WTC11 (cell line): ENCODE results near the gene TAAR9. TPM values are rescaled to one million over a fixed set of nuclear protein-coding genes. Genes with fewer than 3 reads are reported as not detected.

Experiments used
- ATAC-seq: fragments of 200-7000 bp; cut with Tn5 transposase; 2 replicates; pipeline ENCODE4 v1.10.0; 2021; ENCODE audit warnings: mild to moderate bottlenecking, moderate library complexity
- CTCF ChIA-PET: fragments of 300-600 bp; sonication (Branson Sonifier 250); formaldehyde crosslinking; loops from one replicate; lab custom pipeline; 2021; ENCODE audit warnings: antibody characterized with exemption; lab: Charles Lee
- POLR2A ChIA-PET: fragments of 350-600 bp; sonication (Branson Sonifier 250); formaldehyde crosslinking; loops from one replicate; lab custom pipeline; 2021; ENCODE audit warnings: antibody characterized with exemption; lab: Charles Lee
- DNase-seq: peaks from one replicate; pipeline ENCODE4 v3.0.0; 2021; ENCODE audit warnings: low spot score
- H3K27ac Mint-ChIP-seq: 2 replicates; pipeline ENCODE4 v1.8.0; 2021; ENCODE audit warnings: mixed read lengths
- H3K27me3 Mint-ChIP-seq: 2 replicates; pipeline ENCODE4 v1.8.0; 2021; ENCODE audit warnings: low read depth, mild to moderate bottlenecking, moderate library complexity, mixed read lengths
- H3K36me3 Mint-ChIP-seq: 2 replicates; pipeline ENCODE4 v1.8.0; 2021; ENCODE audit warnings: mixed read lengths
- H3K4me1 Mint-ChIP-seq: 2 replicates; pipeline ENCODE4 v1.8.0; 2022; ENCODE audit warnings: mixed read lengths
- H3K4me3 Mint-ChIP-seq: 2 replicates; pipeline ENCODE4 v1.8.0; 2021; ENCODE audit warnings: mild to moderate bottlenecking, moderate library complexity, mixed read lengths
- H3K9me3 Mint-ChIP-seq: 2 replicates; pipeline ENCODE4 v1.8.0; 2021; ENCODE audit warnings: mixed read lengths
- AFF4 ChIP-seq: sonication (generic); formaldehyde crosslinking; IDR thresholded peaks from 2 replicates; pipeline ENCODE4 v1.8.1; 2023; ENCODE audit warnings: mild to moderate bottlenecking, missing genetic modification reagents, borderline replicate concordance
- ARID4B ChIP-seq: sonication (generic); formaldehyde crosslinking; IDR thresholded peaks from 2 replicates; pipeline ENCODE4 v1.8.0; 2023; ENCODE audit warnings: missing genetic modification reagents, mild to moderate bottlenecking, borderline replicate concordance
- ATF2 ChIP-seq: sonication (generic); formaldehyde crosslinking; IDR thresholded peaks from 2 replicates; pipeline ENCODE4 v1.8.1; 2022; ENCODE audit warnings: low read depth, missing genetic modification reagents, borderline replicate concordance
- E2F4 ChIP-seq: sonication (generic); formaldehyde crosslinking; IDR thresholded peaks from 2 replicates; pipeline ENCODE4 v1.8.1; 2022; ENCODE audit warnings: low read depth, mild to moderate bottlenecking, moderate library complexity, missing genetic modification reagents, borderline replicate concordance
- FOXK1 ChIP-seq: sonication (generic); formaldehyde crosslinking; IDR thresholded peaks from 2 replicates; pipeline ENCODE4 v1.8.0; 2022; ENCODE audit warnings: mild to moderate bottlenecking, moderate library complexity, missing genetic modification reagents
- IRF2 ChIP-seq: sonication (generic); formaldehyde crosslinking; IDR thresholded peaks from 2 replicates; pipeline ENCODE4 v1.8.0; 2022; ENCODE audit warnings: low read depth, missing genetic modification reagents, borderline replicate concordance
- MYBL2 ChIP-seq: sonication (generic); formaldehyde crosslinking; IDR thresholded peaks from 2 replicates; pipeline ENCODE4 v1.8.1; 2023; ENCODE audit warnings: mild to moderate bottlenecking, moderate library complexity, missing genetic modification reagents
- OVOL2 ChIP-seq: fragments of 250-450 bp; sonication (Bioruptor Pico); IDR thresholded peaks from 2 replicates; pipeline ENCODE4 v1.9.0; 2021; ENCODE audit warnings: mild to moderate bottlenecking, borderline replicate concordance
- RORB ChIP-seq: fragments of 250-450 bp; sonication (Bioruptor Pico); IDR thresholded peaks from 2 replicates; pipeline ENCODE4 v1.9.0; 2021; ENCODE audit warnings: mild to moderate bottlenecking
- SOX15 ChIP-seq: fragments of 250-450 bp; sonication (Bioruptor Pico); IDR thresholded peaks from 2 replicates; pipeline ENCODE4 v1.9.0; 2021; ENCODE audit warnings: mild to moderate bottlenecking
- STAT6 ChIP-seq: sonication (generic); formaldehyde crosslinking; conservative IDR thresholded peaks from 2 replicates; pipeline ENCODE4 v1.8.1; 2023; ENCODE audit warnings: mild to moderate bottlenecking, low read depth, missing genetic modification reagents, moderate library complexity
- TEAD1 ChIP-seq: sonication (generic); formaldehyde crosslinking; IDR thresholded peaks from 2 replicates; pipeline ENCODE4 v1.8.0; 2022; ENCODE audit warnings: mild to moderate bottlenecking, missing genetic modification reagents
- ZBTB21 ChIP-seq: sonication (generic); formaldehyde crosslinking; IDR thresholded peaks from 2 replicates; pipeline ENCODE4 v1.8.1; 2023; ENCODE audit warnings: mild to moderate bottlenecking, missing genetic modification reagents, borderline replicate concordance
- ZNF219 ChIP-seq: sonication (generic); formaldehyde crosslinking; IDR thresholded peaks from 2 replicates; pipeline ENCODE4 v1.8.0; 2023; ENCODE audit warnings: missing genetic modification reagents, mild to moderate bottlenecking, borderline replicate concordance
- ZNF281 ChIP-seq: sonication (generic); formaldehyde crosslinking; IDR thresholded peaks from 2 replicates; pipeline ENCODE4 v1.8.0; 2023; ENCODE audit warnings: mild to moderate bottlenecking, missing genetic modification reagents
- ZSCAN18 ChIP-seq: fragments of 250-450 bp; sonication (Bioruptor Pico); IDR thresholded peaks from 2 replicates; pipeline ENCODE4 v2.1.2; 2022; ENCODE audit warnings: mild to moderate bottlenecking, moderate library complexity
- total RNA-seq: library from RNA; stranded (reverse); gene quantifications from 3 replicates; pipeline ENCODE4 v1.2.3, GENCODE V29; 2021

Gene TAAR9
- total RNA-seq, 1 experiment from 2014 or later = not detected

- H3K4me1 Mint-ChIP-seq = no peaks in the 10 kb centered on the region
- no peak overlapping the region for H3K27ac Mint-ChIP-seq
- TF ChIP-seq TEAD1 = no peak
- no peak for TF ChIP-seq AFF4 (CRISPR knock-in tag)
- no peak for TF ChIP-seq ZNF281 (CRISPR knock-in tag)
- TF ChIP-seq ATF2 (CRISPR knock-in tag) = no peak
- DNase-seq (no peak), ATAC-seq (no peak)
- ChIA-PET CTCF (interaction anchor here (1.3 to 2.1 kb wide), 2 partner anchors 193 to 215 kb away, joined by 3 to 6 read pairs; no protein-coding TSS in a partner anchor), POLR2A (no interaction called here)
- peaks cover 17% of the 10 kb centered on the region for H3K9me3 Mint-ChIP-seq
- no peak overlapping the region for H3K4me3 Mint-ChIP-seq
- H3K36me3 Mint-ChIP-seq = peaks cover 22% of the 10 kb centered on the region
- no peaks in the 10 kb centered on the region for H3K27me3 Mint-ChIP-seq
Observed at GRCh38 chr6:132494954-132495353, 43.1 kb upstream of the TAAR9 start.

GRCh38 chr6:132495604-132496079, 42.4 kb upstream of the TAAR9 start:
- no peak overlapping the region for H3K4me3 Mint-ChIP-seq
- H3K27me3 Mint-ChIP-seq = no peaks in the 10 kb centered on the region
- ATAC-seq (no peak), DNase-seq (no peak)
- H3K9me3 Mint-ChIP-seq = peaks cover 17% of the 10 kb centered on the region
- CTCF ChIA-PET = interaction anchor here (1.3 to 2.1 kb wide), 2 partner anchors 194 to 216 kb away, joined by 3 to 6 read pairs; no protein-coding TSS in a partner anchor
- peaks cover 24% of the 10 kb centered on the region for H3K36me3 Mint-ChIP-seq
- no peak overlapping the region for H3K27ac Mint-ChIP-seq
- POLR2A ChIA-PET = no interaction called here
- no peaks in the 10 kb centered on the region for H3K4me1 Mint-ChIP-seq
- TF ChIP-seq E2F4 (CRISPR knock-in tag) (no peak), MYBL2 (CRISPR knock-in tag) (no peak), OVOL2 (CRISPR knock-in tag) (no peak), SOX15 (CRISPR knock-in tag) (no peak), ARID4B (CRISPR knock-in tag) (no peak), TEAD1 (no peak), IRF2 (CRISPR knock-in tag) (no peak), ZNF219 (CRISPR knock-in tag) (no peak), FOXK1 (no peak), ZBTB21 (CRISPR knock-in tag) (no peak), ZSCAN18 (CRISPR knock-in tag) (no peak), RORB (CRISPR knock-in tag) (no peak), STAT6 (no peak)
